Uterus (tissue), 4 donors: ENCODE results near the gene ATM. TPM values are rescaled to one million over a fixed set of nuclear protein-coding genes. Genes with fewer than 3 reads are reported as not detected.

ENCODE experiments used
- DNase-seq, 2 donors: peaks; one replicate each; pipeline ENCODE4 v3.0.0-alpha.2; 2019 to 2020
- H3K27ac ChIP-seq, 2 donors: fragments of 200-600 bp; sonication (generic); 1 replicate in 1 of 2; 2 replicates in 1 of 2; pipeline ENCODE4 v1.5.1; 2016 to 2018
- H3K27me3 ChIP-seq, 2 donors: fragments of 200-600 bp; sonication (generic); one replicate each; pipeline ENCODE4 v1.5.1; 2018 to 2019; ENCODE audit warnings: control low read depth in 1 of 2
- H3K36me3 ChIP-seq, 2 donors: fragments of 200-600 bp; sonication (generic); one replicate each; pipeline ENCODE4 v1.5.1; 2019; ENCODE audit warnings: control low read depth in 1 of 2
- H3K4me1 ChIP-seq, 2 donors: fragments of 200-600 bp; sonication (generic); one replicate each; pipeline ENCODE4 v1.5.1; 2018 to 2019; ENCODE audit warnings: control low read depth in 1 of 2
- H3K4me3 ChIP-seq, 2 donors: fragments of 200-600 bp; sonication (generic); 1 replicate in 1 of 2; 2 replicates in 1 of 2; pipeline ENCODE4 v1.5.1; 2018 to 2019; ENCODE audit warnings: mild to moderate bottlenecking in 1 of 2
- H3K9me3 ChIP-seq, 2 donors: fragments of 200-600 bp; sonication (generic); one replicate each; pipeline ENCODE4 v1.5.1; 2019; ENCODE audit warnings: control low read depth in 1 of 2
- POLR2A ChIP-seq, 2 donors: fragments of 450-650 bp; IDR thresholded peaks; one replicate each; pipeline ENCODE4 v1.6.1; 2016; ENCODE audit warnings: antibody characterized with exemption in 2 of 2, mild to moderate bottlenecking in 1 of 2, moderate library complexity in 1 of 2
- intact Hi-C: fragments of 100-400 bp; cut with DNase I; formaldehyde crosslinking; loops from one replicate; pipeline ENCODE4 v1.15.1; 2023; ENCODE audit warnings: low total_unique reads
- total RNA-seq, 4 donors: library from RNA; depleted of rRNA in 3 of 4; stranded (reverse); fragments of >200 nt in 3 of 4; gene quantifications; one replicate each; pipeline versions ENCODE4 v1.1.0 to v1.2.4, GENCODE V29; 2014 to 2023
- TF ChIP-seq, protein P1 (sequence below), 4 experiments: fragments of 200-600 bp in 2 of 4; fragments of 450-650 bp in 2 of 4; sonication (generic) in 2 of 4; IDR thresholded peaks; one replicate each; pipeline ENCODE4 v1.5.1; 2016 to 2019; ENCODE audit warnings: antibody characterized with exemption in 4 of 4, mild to moderate bottlenecking in 2 of 4, moderate library complexity in 1 of 4
- donor health status: DM: yes; HTN: yes; CAD: no.

ATM gene
- total RNA-seq, 4 donors from 2014 or later = 51.2 to 196 (median 132) TPM

DNA sequence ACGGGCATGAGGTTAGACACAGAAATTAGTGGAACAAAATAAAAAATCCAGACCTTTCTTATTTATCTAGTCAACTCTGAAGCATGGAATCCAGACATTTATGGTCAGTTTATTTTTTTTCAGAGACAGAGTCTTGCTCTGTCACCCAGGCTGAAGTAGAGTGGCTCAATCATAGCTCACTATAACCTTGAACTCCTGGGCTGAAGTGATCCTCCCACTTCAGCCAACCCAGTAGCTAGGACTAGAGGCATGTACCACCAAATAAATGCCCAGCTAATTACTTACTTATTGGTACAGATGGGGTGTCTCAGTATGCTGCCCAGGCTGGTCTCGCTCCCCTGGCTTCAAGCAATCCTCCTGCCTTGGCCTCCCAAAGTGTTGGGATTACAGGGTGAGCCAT is 9.1 kb upstream of the ATM start:
- H3K4me1 ChIP-seq = no peaks in the 10 kb centered on the region
- H3K27me3 ChIP-seq = no peaks in the 10 kb centered on the region
- no peaks in the 10 kb centered on the region for H3K9me3 ChIP-seq
- no peaks in the 10 kb centered on the region for H3K36me3 ChIP-seq
- H3K4me3 ChIP-seq = no peak overlapping the region
- intact Hi-C loops = no loop called here
- TF ChIP-seq, protein P1, sequence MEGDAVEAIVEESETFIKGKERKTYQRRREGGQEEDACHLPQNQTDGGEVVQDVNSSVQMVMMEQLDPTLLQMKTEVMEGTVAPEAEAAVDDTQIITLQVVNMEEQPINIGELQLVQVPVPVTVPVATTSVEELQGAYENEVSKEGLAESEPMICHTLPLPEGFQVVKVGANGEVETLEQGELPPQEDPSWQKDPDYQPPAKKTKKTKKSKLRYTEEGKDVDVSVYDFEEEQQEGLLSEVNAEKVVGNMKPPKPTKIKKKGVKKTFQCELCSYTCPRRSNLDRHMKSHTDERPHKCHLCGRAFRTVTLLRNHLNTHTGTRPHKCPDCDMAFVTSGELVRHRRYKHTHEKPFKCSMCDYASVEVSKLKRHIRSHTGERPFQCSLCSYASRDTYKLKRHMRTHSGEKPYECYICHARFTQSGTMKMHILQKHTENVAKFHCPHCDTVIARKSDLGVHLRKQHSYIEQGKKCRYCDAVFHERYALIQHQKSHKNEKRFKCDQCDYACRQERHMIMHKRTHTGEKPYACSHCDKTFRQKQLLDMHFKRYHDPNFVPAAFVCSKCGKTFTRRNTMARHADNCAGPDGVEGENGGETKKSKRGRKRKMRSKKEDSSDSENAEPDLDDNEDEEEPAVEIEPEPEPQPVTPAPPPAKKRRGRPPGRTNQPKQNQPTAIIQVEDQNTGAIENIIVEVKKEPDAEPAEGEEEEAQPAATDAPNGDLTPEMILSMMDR (IDR thresholded peaks at IDR 0.05) = no peak
- TF ChIP-seq POLR2A (IDR thresholded peaks at IDR 0.05) = no peak
- no peak for DNase-seq
- H3K27ac ChIP-seq = no peak overlapping the region

DNA sequence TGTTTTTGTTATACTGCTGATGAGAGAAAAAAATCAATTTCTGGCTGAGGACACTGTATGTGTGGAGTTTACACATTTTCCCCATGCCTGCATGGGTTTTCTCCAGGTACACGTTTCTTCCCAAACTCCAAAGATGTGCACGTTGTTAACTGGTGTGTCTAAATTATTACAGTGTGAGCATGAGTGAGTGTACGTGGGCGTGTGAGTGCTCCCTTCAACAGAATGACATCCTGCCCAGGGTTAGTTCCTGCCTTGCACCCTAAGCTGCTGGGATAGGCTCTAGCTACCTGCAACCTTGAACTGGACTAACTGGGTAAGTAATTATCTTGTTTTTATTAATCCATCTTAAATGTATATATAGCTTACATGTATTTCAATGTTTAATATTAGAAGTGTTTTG is 5.9 kb upstream of the ATM start:
- Histone ChIP-seq H3K4me3 (no peak overlapping the region), H3K27ac (no peak overlapping the region), H3K9me3 (no peaks in the 10 kb centered on the region), H3K27me3 (no peaks in the 10 kb centered on the region), H3K4me1 (no peaks in the 10 kb centered on the region), H3K36me3 (no peaks in the 10 kb centered on the region)
- intact Hi-C loops = no loop called here
- TF ChIP-seq, protein P1 (IDR thresholded peaks at IDR 0.05) = no peak
- no peak for TF ChIP-seq POLR2A (IDR thresholded peaks at IDR 0.05)
- no peak for DNase-seq

DNA sequence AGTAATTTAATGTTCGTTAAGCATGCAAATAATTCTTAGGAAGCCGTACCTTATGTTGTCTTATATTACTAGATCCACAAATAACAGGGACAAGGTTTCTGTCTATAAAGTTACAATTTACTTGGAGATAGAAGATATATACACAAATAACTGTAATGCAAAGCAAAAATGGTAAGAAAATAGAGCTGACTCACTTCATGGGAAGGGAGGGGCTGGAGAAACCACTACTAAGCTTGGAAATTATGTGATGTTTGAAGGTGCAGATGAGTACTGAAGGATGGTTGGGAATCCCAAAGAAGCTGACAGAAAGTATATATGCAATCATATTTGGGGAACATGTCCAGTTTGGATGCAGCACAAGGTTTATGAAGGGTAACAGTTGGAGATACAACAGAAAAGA is 4.4 kb upstream of the ATM start:
- Histone ChIP-seq H3K36me3 (no peaks in the 10 kb centered on the region), H3K9me3 (no peaks in the 10 kb centered on the region), H3K4me3 (no peak overlapping the region), H3K27ac (no peak overlapping the region), H3K27me3 (no peaks in the 10 kb centered on the region), H3K4me1 (no peaks in the 10 kb centered on the region)
- intact Hi-C loops = no loop called here
- no peak for DNase-seq
- no peak for TF ChIP-seq POLR2A (IDR thresholded peaks at IDR 0.05)
- TF ChIP-seq, protein P1 (IDR thresholded peaks at IDR 0.05) = no peak

DNA sequence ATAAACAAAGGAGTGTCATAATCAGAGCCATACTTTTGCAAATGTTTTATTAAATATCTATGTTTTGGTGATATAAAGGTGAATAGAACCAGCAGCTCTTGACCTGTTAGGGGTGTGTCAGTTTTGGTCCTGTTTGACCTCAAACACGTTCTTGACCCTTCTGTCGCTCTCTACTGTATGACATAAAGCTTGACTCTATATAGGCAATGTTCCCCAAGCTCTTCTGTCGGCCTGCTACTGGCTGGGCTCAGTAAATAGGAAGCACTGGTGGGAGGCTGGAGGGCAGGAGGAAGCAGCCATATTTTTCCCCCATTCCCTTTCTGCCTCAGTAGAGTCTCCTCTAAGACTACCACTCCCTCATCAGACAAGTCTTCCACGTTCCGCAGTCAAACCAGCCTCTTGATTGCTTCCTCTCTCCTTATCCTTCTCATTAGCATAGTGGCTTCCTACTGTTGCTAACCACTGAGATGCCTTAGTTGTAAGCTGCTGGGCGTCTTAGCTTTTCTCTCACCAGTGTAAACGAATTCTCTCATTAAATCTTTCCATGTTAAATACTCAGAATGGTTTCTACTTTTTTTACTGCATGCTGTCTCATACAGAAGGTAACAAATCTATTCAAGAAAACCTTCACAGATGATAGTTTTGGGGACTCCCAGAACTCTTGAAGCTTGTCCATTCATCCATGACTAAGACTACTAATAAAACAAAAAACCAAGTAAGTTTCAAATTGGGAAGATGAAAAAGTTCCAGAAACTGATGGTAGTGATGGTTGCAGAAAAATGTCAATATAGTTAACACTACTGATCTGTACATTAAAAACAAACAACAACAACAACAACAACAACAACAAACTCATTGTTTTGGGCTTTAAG is 3.7 kb upstream of the ATM start:
- H3K4me1 ChIP-seq = no peaks in the 10 kb centered on the region
- TF ChIP-seq, protein P1 (IDR thresholded peaks at IDR 0.05) = no peak
- no peak for TF ChIP-seq POLR2A (IDR thresholded peaks at IDR 0.05)
- intact Hi-C loops = no loop called here
- no peak overlapping the region for H3K4me3 ChIP-seq
- H3K27ac ChIP-seq = no peak overlapping the region
- no peaks in the 10 kb centered on the region for H3K27me3 ChIP-seq
- H3K9me3 ChIP-seq = no peaks in the 10 kb centered on the region
- H3K36me3 ChIP-seq = no peaks in the 10 kb centered on the region
- no peak for DNase-seq

DNA sequence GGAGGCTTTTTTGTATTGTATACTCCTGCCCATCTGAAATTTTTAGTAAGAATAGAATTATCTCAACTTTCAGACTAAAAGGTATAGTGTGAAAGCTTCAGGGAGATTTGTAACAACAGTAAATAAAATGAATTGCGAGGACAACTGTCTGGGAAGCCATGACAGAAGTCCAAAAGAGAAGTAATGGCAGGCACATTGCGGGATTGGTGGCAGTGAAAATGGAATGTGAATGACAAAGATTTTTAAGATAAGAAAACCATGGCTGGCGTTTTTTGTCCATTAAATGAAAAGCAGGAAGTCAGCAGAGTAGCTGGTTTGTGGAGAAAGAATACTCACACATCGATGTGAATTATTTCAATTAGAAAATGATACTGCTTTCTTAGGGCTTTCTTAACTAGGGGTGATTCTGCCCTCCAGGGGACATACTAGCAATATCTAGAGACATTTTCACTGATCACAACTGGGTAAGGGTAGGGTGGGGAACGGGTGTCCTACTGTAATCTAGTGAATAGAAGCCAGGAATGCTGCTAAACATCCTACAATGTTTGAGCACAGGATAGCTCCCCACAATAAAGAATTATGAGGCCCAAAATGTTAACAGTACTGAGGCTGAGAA is 2.0 kb upstream of the ATM start:
- peak overlapping the region in 1 of 2 donors; percentile 93 for H3K27ac ChIP-seq

More for the DNA sequence above, 2.0 kb upstream of the ATM start:
- peaks cover 0 to 7% of the 10 kb centered on the region in 2 donors for H3K4me1 ChIP-seq
- DNase-seq = no peak
- intact Hi-C loops = no loop called here
- no peaks in the 10 kb centered on the region for H3K27me3 ChIP-seq
- no peaks in the 10 kb centered on the region for H3K9me3 ChIP-seq
- H3K36me3 ChIP-seq = no peaks in the 10 kb centered on the region
- H3K4me3 ChIP-seq = peak overlapping the region in 1 of 2 donors; percentile 83
- TF ChIP-seq, protein P1 (IDR thresholded peaks at IDR 0.05) = no peak
- no peak for TF ChIP-seq POLR2A (IDR thresholded peaks at IDR 0.05)
